C4-2B (cell line): ENCODE measurements around the gene OSER1.

Experiments used
- CTCF ChIP-seq: fragments of 450-650 bp; conservative IDR thresholded peaks from 2 replicates; pipeline ENCODE4 v1.5.1; 2017; ENCODE audit warnings: mild to moderate bottlenecking
- ZFX ChIP-seq: fragments of 450-650 bp; IDR thresholded peaks from 2 replicates; pipeline ENCODE4 v1.6.1; 2017

- TF ChIP-seq CTCF (no peak), ZFX (no peak)
Observed at GRCh38 chr20:44228465-44229258, 18.1 kb upstream of the OSER1 start.
